NCI-H345 treated with DMSO at 0.1 percent for 48 hours (cell line): ENCODE results near the gene PTK7.
A peak's percentile ranks its signal among the peaks of the same experiment; 100 is the strongest.
"Not testable (repeated sequence)": the region's sequence is repeated elsewhere in the genome, so short reads cannot be mapped to it uniquely, and the experiment has no call there.

Source experiments
- DNase-seq: peaks from one replicate; lab custom pipeline; 2025; ENCODE audit not compliant: unreplicated experiment; lab: John Stamatoyannopoulos, UW

PTK7 gene

DNA sequence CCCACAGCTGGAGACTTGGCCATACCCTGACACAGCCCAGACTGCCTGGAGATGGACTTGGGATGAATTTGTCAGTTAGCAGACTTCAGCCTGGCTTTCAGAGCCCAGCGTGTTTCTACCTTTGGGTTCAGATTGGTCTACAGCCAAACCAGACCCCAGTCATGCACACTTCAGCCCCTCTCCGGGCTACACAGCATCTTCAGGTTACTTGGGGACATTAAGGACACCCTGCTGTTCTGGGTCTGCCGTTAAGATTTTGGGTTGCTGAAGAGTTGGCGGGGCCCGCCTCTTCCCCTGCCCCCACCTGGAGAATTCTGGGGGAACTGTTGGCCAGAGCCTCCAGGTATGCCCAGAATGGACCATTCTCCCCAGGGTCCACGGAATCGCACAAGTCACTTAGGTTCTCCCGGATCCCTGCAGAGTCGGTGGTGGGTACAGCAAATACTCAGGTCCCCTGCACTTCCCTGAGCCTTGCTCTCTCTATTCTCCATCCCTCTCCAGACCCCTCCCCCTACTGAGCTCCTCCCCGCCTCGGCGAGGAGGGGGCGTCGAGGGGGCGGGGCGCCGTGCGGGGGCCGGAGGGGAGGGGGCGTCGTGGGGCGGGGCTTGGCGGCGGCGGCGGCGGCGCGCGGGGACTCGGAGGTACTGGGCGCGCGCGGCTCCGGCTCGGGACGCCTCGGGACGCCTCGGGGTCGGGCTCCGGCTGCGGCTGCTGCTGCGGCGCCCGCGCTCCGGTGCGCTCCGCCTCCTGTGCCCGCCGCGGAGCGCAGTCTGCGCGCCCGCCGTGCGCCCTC is at the start of gene PTK7:
TSS of gene PTK7 (plus strand) at position 645 of the 794 bp plus-strand sequence. CDS start 175 bp downstream, outside the sequence.
- peak; percentile 53 for DNase-seq

DNA sequence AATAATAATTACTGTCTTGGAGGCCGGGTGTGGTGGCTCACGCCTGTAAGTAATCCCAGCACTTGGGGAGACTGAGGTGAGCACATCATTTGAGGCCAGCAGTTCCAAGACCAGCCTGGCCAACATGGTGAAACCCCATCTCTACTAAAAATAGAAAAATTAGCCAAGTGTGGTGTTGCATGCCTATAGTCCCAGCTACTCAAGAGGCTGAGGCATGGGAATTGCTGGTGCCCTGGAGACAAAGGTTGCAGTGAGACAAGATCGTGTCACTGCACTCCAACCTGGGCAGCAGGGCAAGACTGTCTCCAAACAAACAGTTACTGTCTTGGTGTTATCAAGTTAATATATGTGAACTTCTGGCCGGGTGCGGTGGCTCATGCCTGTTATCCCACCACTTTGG is 49.7 kb upstream of the PTK7 start:
- no peak for DNase-seq

DNA sequence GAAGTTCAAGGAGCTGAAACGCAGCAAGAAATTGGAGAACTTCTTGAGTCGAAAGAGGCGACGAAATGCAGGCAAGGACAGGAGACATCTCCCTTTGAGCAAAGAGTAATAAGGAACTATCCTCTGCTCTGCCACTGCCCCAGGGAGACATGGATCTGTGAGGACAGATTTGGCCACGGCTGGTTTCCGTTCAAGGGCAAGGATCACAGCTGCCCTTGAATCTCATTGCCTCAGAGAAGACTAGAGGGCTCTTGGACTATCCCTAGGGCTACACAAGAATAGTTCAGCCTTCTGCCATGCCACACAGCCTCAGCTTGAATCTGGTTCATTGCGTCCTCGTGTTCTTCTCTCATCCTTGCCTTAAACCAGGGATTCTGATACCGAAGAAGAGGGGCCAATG is 47.0 kb upstream of the PTK7 start:
- no peak for DNase-seq

DNA sequence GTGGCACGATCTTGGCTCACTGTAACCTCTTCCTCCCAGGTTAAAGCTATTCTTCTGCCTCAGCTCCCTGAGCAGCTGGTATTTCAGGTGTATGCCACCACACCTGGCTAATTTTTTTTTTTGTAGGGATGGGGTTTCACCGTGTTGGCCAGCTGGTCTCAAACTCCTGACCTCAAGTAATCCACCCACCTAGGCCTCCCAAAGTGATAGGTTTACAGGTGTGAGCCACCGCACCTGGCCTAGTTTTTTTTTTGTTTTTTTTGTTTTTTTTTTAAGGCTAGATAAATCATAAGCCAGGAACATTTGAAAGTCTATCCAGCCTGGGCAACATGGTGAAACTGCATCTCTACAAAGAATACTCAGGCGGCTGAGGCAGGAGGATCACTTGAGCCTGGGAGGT is 43.8 kb upstream of the PTK7 start:
- no peak for DNase-seq

DNA sequence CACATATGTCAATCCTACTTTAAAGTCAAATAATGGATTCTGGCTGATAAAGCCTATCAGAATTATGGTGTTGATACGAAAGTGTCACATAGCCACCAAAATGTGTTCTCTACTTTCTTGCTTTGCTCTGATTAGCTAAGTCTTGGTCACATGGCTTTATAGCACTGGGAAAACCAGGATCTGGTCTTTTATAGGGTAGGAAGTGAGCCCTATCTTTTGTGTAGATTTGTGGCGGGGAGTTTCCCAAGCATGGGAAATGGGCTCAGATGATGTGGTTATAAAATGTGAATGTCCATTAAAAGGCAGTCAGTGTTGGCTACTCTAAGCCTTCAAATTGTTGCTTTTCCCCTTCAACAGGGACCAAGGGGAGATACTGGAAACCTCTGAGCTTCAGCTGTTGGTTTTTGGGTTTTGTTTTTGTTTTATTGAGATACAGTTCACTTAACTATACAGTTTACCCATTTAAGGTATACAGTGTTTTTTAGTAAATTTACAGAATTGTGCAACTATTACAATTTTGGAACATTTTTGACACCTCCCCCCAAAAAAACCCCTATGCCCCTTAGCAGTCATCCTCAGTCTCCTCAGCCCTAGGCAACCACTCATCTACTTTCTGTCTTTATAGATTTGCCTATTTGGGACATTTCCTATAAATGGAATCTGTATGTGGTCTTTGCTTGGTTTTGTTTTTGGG is 42.5 kb upstream of the PTK7 start:
- no peak for DNase-seq

DNA sequence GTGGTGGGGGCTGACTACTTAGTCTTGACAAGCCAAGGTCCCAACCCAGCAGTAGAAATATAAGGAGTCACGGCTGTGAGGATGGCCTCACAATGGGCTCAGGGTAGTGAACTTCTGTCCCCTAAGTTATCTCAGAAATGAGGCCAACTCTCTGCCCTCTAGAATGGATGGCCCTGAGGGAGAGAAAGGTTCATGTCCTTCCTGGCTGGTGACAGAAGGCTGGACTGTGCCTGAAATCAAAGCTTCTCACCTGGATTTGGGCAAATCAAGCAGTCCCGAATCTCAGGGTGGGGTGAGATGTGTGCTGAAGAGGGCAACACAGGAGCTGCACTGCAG is 42.0 kb upstream of the PTK7 start:
- DNase-seq: no peak

DNA sequence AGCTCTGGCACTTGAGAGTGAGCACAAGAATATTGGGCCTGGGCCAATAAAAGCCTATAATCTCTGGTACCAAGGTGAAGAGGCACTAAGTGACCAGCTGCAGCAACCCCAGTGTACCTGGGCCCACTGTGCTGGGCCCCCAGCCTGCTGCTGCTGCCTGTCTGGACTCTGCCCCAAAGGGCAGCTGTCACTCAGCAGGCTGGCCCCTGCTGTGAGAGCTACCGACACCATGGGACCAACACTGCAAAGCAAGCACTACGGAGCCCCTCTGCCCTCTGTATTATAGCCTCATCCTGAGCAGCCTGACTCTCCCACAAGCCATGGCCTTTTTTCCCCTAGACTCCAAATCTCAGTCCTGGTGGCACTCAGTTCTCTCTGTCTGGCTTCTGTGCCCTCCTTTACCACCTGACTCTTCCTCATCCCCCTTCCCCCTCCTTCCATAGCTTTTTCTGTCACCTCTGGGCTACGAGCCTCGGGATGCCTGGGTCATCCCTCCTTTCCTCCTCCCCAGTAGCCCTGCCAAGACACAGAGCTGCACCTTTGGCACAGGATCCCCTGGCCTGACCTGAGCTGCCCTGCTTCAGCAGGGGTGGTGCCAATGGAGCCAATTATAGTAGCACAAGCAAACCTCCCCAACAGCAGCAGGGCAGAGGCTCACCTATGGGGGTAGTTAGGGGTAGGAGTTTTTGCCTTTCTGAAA is 40.5 kb upstream of the PTK7 start:
- no peak for DNase-seq

DNA sequence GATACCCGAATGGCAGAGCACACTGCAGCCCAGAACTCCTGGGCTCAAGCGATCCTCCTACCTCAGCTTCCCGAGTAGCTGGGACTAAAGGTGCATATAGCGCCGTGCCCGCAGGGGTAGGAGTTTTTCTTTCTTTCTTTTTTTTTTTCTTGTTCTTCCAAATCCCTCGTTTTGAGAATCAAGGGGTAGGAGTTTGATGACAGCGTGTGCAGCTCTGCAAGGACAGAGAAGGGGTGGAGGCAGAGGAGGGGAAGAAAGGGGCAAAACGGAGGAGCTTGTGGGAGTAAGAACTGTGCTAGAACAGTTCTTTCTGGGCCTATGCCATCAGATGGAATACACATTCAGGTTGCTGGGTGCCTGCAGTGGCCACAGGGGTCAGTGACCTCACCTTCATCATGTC is 39.4 kb upstream of the PTK7 start:
- no peak for DNase-seq

DNA sequence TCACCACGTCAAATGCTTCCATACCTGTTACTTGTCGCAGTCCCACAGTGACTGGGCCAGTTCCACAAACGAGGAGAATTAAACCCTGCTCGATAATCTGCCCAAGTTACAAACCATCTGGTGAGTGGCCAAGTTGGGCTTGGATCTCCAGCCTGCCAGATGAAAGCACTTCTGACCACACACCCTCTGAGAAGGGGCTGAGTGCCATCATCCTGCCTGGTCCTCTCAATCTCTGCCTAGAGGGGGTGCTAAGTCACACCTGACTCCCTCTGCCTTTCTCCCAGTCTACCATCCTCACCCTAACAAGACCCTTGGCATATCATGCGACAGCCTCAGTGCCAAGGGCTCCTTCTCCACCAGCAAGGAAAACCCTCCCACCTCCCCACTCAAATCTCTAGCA is 38.9 kb upstream of the PTK7 start:
- DNase-seq: no peak

DNA sequence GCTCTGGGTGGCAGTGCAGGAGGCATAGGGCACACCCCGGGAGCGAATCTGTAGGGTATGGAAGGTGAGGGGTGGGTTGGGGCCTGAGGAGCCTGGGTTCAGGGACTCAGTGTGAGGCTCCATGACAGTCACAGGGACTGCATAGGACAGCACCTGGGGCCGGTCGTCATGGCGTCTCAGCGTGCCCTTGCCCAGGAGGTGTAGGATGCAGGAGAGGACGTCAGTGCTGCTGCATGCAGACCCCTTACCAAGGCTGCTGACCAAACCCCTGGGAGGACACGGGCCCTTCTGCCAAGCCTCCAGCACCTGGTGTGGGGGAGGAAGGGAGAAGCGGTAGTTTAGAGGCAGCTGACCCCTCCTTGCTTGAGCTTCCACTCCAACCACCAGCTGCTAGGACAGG is 38.4 kb upstream of the PTK7 start:
- DNase-seq: no peak

DNA sequence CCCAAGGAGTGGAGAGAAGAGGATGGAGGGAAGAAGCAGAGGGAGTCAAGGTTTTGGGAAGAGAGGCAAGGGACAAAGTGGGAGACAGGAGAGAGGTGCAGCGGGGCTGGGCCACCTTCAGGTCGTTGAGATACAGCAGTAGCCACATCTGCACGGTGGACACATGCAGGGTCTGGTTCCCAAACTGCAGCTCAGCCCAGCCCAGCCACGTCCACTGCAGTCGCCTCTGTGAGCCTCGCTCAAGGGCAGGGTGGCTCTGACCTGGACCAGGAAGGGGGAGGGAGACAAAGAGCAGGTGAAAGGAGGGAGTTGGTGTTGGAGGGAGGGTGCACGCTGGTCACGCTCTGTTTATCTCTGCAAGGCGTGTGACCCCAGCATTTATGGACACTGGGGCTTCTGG is 37.4 kb upstream of the PTK7 start:
- DNase-seq: no peak

DNA sequence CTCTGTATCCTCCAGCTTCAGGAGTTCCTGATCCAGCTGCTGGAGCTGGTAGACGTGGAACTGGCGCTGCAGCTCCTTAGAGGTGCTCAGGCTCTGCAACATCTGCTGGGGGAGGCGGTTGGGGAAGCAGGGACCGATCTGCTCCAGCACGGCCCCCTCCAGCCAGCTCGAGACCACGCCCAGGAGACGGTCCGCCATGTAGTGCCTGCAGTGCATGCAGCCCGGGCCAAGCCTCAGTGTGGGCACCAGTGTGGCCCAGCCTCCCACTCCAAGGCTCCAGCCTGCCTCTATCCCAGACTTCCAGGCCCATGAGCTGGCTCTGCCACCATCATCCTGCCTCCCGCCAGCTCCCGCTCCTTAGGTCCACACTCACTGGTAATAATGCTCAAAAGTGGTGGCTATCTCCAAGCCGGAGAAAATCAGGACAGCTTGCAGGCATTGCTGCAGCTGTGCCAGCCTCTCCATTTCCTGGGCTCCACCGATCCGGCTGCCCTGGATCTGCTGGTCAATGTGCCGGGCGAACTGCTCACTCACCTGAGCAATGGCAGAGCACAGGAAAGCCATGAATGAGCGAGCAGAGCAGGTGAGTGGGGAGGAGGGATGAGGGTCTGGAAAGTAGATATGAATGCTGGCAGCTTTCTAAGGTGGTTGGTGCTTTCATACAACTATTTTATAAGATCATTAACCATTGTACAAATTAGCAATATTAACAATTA is 35.4 kb upstream of the PTK7 start:
- no peak for DNase-seq

DNA sequence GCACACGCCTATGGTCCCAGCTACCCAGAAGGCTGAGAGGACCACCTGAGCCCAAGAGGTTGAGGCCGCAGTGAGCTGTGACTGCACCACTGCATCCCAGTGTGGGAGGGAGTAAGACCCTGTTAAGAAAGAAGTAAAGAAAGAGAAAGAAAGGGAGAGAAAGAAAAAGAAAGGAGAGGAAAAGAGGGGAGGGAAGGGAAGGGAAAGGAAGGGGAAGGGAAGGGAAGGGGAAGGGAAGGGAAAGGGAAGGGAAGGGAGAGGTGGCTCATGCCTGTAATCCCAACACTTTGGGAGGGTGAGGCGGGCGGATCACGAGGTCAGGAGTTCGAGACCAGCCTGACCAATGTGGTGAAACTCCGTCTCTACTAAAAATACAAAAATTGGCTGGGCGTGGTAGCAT is 34.6 kb upstream of the PTK7 start:
- not testable (repeated sequence) for DNase-seq

DNA sequence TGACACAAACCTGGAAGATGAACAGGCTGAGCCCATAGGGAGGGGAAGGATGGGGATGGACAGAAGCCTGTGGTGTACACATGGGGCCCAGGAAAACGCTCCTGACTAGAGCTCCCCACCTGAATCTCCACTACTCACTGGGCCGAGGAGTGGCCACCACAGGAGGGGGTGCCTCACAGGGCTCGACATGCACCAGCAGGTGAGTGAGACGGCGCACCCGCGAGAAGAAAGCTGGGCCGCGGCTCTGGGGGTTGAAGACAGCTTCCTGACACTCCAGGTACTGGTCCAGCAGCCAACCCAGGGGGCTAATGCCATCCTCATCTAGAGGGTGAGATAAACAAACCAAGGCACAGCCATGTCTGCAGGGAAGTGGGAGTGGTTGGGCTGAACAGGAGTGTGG is 32.8 kb upstream of the PTK7 start:
- no peak for DNase-seq

DNA sequence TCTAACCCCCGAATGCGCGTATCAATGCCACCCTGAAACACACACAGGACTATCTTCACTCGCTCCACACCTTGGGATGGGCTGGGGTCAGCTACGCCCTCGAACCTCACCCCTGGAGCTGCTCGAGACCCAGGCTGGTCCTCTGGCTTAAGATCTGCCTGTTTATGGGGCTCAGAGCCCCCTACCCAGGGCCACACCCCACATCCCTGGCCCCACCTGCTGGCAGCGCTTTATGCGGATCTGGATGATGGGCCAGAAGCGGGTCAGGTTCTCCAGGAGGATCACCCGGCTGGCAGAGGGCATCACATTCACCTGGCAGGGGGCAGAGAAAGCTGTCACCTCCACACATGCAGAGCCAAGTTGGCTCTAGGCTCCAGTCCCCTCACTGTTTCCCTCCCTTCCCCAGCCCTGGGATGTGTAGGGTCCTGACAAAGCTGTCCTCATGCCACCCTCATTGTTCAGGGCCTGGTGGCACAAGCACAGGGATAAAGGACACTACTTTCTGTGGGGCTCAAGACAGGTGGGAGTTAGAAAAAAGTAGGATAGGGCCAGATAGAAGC is 30.7 kb upstream of the PTK7 start:
- DNase-seq: no peak

DNA sequence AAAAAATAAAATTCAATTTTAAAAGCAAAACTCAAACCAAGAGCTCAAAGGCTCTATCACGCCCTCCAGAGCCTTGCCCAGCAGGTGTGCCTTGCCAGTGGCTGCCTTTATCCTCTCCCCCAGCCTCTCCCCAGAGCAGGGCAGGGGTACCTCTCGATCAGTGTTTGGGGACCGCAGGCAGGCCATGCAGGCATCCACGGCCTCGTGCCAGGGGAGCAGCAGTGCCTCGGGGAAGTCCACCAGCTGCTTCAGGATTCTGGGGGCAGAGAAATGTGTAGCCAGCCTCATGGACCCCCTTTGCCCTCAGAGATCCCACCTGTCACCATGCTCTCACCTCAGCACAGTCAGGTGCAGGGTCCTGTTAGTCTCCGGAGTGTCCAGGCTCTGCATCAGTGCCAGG is 28.1 kb upstream of the PTK7 start:
- no peak for DNase-seq

DNA sequence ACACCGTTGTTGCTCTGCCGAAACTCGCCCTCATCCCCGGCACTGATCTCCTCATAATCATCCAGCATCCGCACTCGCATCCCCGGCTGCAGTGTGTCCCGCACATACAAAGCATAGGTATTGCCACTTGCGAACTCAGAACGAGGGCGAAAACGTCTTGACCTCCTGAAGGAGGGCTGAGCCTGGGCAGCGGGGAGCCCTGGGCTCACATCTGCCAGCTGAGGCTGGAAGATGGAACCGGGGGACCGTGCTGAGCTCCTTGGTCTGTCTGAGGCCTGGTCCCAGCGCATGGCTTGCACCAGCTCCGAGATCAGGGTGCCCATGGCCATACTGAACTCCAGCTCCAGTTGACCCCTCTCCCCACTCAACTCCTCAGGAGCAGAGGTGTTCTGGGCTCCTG is 25.1 kb upstream of the PTK7 start:
- DNase-seq: no peak

DNA sequence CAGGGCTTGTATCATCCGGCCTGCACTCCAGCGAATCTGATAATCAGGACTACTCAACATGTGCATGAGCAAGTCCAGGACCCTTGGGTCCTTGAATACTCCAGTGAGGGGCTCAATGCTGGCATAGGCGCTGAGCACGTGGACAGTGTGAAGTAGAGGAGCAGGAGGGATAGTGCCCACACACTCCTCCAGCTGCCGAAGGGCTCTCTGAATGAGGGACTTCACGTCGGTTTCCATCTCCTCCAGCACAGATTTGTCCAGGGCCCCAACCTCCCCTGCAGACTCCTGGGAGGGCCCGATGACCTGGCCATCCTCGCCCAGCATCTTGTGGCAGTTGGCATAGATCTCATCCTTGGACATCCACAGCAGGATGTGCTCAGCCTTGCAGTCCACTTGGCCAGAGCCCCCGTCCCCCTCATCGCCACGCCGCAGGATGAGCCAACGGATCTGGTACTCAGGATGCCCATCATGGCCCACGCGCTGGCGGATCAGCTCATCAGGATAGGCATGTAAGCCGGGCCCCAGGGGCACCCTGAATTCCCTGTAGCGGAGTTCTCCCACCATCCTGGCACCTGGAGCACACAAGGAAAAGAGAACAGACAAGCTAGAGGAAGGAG is 23.8 kb upstream of the PTK7 start:
- no peak for DNase-seq

DNA sequence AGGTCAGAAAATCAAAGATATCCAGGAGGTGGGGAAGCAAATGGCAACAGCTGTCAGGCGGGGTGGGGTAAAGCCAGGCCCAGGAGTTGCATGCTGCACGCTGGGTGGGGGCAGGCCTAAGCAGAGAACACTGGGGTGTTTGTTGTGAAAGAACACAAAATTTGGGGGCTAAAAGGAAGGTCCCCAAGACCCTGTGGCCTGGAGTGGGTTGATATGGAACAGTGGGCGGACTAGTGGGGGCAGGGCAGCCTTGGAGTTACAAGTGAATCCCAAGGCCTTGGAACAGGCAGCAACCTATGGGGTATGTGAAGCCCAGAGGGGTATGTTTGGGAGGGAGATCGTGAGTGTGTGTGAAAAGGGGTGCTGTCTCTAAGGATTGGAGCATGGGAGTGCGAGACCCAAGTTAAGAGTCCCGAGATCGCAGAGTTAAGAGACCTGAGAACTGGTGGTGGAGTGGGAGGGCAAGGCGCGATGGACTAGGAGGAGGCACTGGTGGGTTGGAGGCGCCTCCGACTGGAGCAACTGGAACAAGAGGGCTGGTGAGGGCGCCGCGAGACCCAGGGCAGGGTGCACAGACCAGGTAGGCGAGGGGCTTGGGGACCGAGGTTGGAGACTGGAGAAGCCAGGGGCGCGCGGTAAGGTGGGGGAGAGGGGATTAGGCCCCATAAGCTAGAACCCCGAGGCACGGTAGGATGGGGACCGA is 23.1 kb upstream of the PTK7 start:
- DNase-seq: no peak

DNA sequence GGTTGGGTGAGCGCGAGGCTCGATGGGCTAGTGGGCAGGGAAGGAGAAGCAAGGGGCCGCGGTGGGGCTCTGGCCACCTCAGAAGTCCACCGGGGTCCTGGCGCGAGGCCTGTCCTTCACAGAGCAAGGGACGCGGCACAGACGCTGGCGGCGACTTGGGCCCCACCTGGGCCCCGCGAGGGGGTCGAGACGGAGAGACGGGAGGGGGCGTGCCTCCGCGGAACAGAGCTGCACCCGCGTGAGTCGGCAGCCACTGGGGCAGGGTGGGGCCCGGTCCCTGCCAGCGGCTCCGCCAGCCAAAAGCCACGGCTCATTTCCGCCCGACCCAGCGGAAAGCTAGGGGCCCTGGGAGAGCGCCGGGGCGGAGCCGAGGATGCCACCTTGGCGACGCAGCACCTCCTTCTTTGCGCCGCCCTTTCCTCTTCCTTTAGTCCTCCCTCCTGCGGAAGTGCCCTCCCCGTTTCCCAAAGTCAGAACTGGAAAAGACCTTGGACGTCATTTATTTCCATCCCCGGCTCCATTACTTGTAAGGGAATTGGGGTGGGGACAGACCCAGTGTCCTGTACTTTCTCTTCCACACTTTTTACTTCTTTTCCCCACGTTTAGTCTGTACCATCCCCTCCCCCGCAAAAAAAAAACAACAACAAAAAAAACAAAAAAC is 22.4 kb upstream of the PTK7 start, which contains the start of gene CUL7:
TSS of gene CUL7 (minus strand) at position 307 of the 661 bp plus-strand sequence. CDS start 1,063 bp downstream, outside the sequence.
- DNase-seq: peak; percentile 88
